GM23338 (cell line): ENCODE measurements around the gene AHNAK2. TPM values are rescaled to one million over a fixed set of nuclear protein-coding genes. Genes with fewer than 3 reads are reported as not detected.

ENCODE experiments used
- ATAC-seq: fragments of 200-7000 bp; cut with Tn5 transposase; 3 replicates; pipeline ENCODE4 v1.9.1; 2020
- DNase-seq: peaks from one replicate; pipeline ENCODE4 v3.0.0-alpha.2; 2015; ENCODE audit warnings: low spot score
- H2AFZ ChIP-seq: fragments of 200-600 bp; sonication (generic); 2 replicates; pipeline ENCODE4 v1.8.0; 2016; ENCODE audit warnings: antibody characterized with exemption, mild to moderate bottlenecking, moderate library complexity
- H3F3A ChIP-seq: fragments of 200-600 bp; sonication (generic); replicated peaks from 2 replicates; pipeline ENCODE4 v1.8.0; 2017; ENCODE audit warnings: antibody characterized with exemption, mixed run types, low read depth
- H3K27ac ChIP-seq: fragments of 200-600 bp; sonication (generic); 2 replicates; pipeline ENCODE4 v1.6.1; 2016; ENCODE audit warnings: low read depth
- H3K27me3 ChIP-seq: fragments of 200-600 bp; sonication (generic); 2 replicates; pipeline ENCODE4 v1.8.0; 2016; ENCODE audit warnings: mild to moderate bottlenecking, mixed run types, moderate library complexity; ENCODE audit not compliant: insufficient read depth
- H3K36me3 ChIP-seq: fragments of 200-600 bp; sonication (generic); 2 replicates; pipeline ENCODE4 v1.8.0; 2016; ENCODE audit warnings: mild to moderate bottlenecking; ENCODE audit not compliant: insufficient read depth
- H3K4me1 ChIP-seq: fragments of 200-600 bp; sonication (generic); 2 replicates; pipeline ENCODE4 v1.8.0; 2016; ENCODE audit warnings: mild to moderate bottlenecking, moderate library complexity; ENCODE audit not compliant: insufficient read depth
- H3K4me2 ChIP-seq: fragments of 200-600 bp; sonication (generic); 2 replicates; pipeline ENCODE4 v1.7.1; 2017; ENCODE audit warnings: mixed run types
- H3K4me3 ChIP-seq: fragments of 200-600 bp; sonication (generic); 2 replicates; pipeline ENCODE4 v1.6.1; 2016; ENCODE audit warnings: mixed run types
- H3K79me2 ChIP-seq: fragments of 200-600 bp; sonication (generic); replicated peaks from 2 replicates; pipeline ENCODE4 v1.8.0; 2017; ENCODE audit warnings: mild to moderate bottlenecking; ENCODE audit not compliant: insufficient read depth
- H3K9me2 ChIP-seq: fragments of 200-600 bp; sonication (generic); 2 replicates; pipeline ENCODE4 v1.8.0; 2017; ENCODE audit not compliant: insufficient read depth
- H4K20me1 ChIP-seq: fragments of 200-600 bp; sonication (generic); replicated peaks from 2 replicates; pipeline ENCODE4 v1.8.0; 2017; ENCODE audit warnings: mild to moderate bottlenecking; ENCODE audit not compliant: insufficient read depth
- H3K27ac Mint-ChIP-seq: 2 replicates; pipeline ENCODE4 v1.8.0; 2020; ENCODE audit warnings: inconsistent platforms, mild to moderate bottlenecking, moderate library complexity, mixed read lengths
- H3K27me3 Mint-ChIP-seq: 3 replicates; pipeline ENCODE4 v1.8.0; 2022; ENCODE audit warnings: low read depth, mild to moderate bottlenecking, moderate library complexity, mixed read lengths, inconsistent platforms; ENCODE audit not compliant: insufficient read depth, poor library complexity
- H3K36me3 Mint-ChIP-seq: 3 replicates; pipeline ENCODE4 v1.8.0; 2021; ENCODE audit warnings: low read depth, mild to moderate bottlenecking, inconsistent platforms, moderate library complexity, mixed read lengths
- H3K4me1 Mint-ChIP-seq: 3 replicates; pipeline ENCODE4 v1.8.0; 2020; ENCODE audit warnings: mild to moderate bottlenecking, inconsistent platforms, mixed read lengths
- H3K4me3 Mint-ChIP-seq: 3 replicates; pipeline ENCODE4 v1.8.0; 2021; ENCODE audit warnings: moderate library complexity, mild to moderate bottlenecking, inconsistent platforms, mixed read lengths
- H3K9me3 Mint-ChIP-seq: 3 replicates; pipeline ENCODE4 v1.8.0; 2020; ENCODE audit warnings: moderate library complexity, mild to moderate bottlenecking, inconsistent platforms, mixed read lengths
- EZH2phosphoT487 ChIP-seq: fragments of 200-600 bp; sonication (generic); IDR thresholded peaks from one replicate; pipeline ENCODE4 v1.8.1; 2018; ENCODE audit warnings: antibody characterized with exemption; ENCODE audit not compliant: unreplicated experiment
- NANOG ChIP-seq: IDR thresholded peaks from 2 replicates; pipeline ENCODE4 v1.6.1; 2016; ENCODE audit warnings: antibody characterized with exemption, borderline replicate concordance
- STAT1 ChIP-seq: IDR thresholded peaks from one replicate; pipeline ENCODE4 v1.6.1; 2016; ENCODE audit warnings: antibody characterized with exemption; ENCODE audit not compliant: unreplicated experiment
- polyA plus RNA-seq: library from polyadenylated mRNA; unstranded; fragments of >200 nt; fragmentation: Nextera tagmentation; extraction: Ambion mirVana; gene quantifications from 2 replicates; pipeline ENCODE4 v1.2.1, GENCODE V29; 2016
- total RNA-seq: library from RNA; depleted of rRNA; stranded (reverse); fragments of >200 nt; shearing (Covaris generic); gene quantifications from 2 replicates; pipeline ENCODE4 v1.2.3, GENCODE V29; 2014
- TF ChIP-seq, protein P1 (sequence below), 2 experiments: fragments of 200-600 bp in 1 of 2; sonication (generic) in 1 of 2; conservative IDR thresholded peaks; 2 replicates each; pipeline versions ENCODE4 v1.5.1 to v1.6.1; 2016 to 2017; ENCODE audit warnings: antibody characterized with exemption in 2 of 2, low read depth in 2 of 2, mild to moderate bottlenecking in 2 of 2, moderate library complexity in 1 of 2
- TF ChIP-seq, protein P2 (sequence below): IDR thresholded peaks from one replicate; pipeline ENCODE4 v1.6.1; 2018; ENCODE audit warnings: antibody characterized with exemption; ENCODE audit not compliant: unreplicated experiment
- TF ChIP-seq, protein P3 (sequence below): IDR thresholded peaks from 2 replicates; pipeline ENCODE4 v1.6.1; 2016; ENCODE audit warnings: antibody characterized with exemption
- TF ChIP-seq, protein P4 (sequence below): fragments of 250-450 bp; sonication (Bioruptor Pico); IDR thresholded peaks from 2 replicates; pipeline ENCODE4 v1.5.0; 2020; ENCODE audit warnings: mild to moderate bottlenecking, moderate library complexity

AHNAK2 gene
- total and polyA plus RNA-seq, 2 experiments from 2014 or later: 1.1 to 2.6 TPM

DNA sequence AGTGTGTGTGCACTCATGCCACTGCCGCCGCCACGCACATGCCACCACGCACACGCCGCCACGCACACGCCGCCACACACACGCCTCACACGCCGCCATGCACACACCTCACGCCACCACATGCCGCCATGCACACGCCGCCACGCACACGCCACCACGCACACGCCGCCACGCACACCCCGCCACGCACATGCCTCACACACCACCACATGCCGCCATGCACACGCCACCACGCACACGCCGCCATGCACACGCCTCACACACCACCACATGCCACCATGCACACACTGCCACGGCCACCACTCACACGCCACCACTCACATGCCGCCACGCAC lies 13.7 kb upstream of the AHNAK2 start:
- no peak for ATAC-seq

More for the DNA sequence above, 13.7 kb upstream of the AHNAK2 start:
- H2AFZ ChIP-seq: no peak overlapping the region
- H3K4me3 ChIP-seq: no peak overlapping the region
- H4K20me1 ChIP-seq: no peaks in the 10 kb centered on the region
- H3K4me2 ChIP-seq: no peak overlapping the region
- no peaks in the 10 kb centered on the region for H3F3A ChIP-seq
- no peaks in the 10 kb centered on the region for H3K79me2 ChIP-seq
- no peaks in the 10 kb centered on the region for H3K4me1 ChIP-seq
- no peak overlapping the region for H3K27ac ChIP-seq
- no peaks in the 10 kb centered on the region for H3K27me3 ChIP-seq
- TF ChIP-seq STAT1 (no peak), NANOG (no peak), EZH2phosphoT487 (no peak)
- TF ChIP-seq, protein P1, sequence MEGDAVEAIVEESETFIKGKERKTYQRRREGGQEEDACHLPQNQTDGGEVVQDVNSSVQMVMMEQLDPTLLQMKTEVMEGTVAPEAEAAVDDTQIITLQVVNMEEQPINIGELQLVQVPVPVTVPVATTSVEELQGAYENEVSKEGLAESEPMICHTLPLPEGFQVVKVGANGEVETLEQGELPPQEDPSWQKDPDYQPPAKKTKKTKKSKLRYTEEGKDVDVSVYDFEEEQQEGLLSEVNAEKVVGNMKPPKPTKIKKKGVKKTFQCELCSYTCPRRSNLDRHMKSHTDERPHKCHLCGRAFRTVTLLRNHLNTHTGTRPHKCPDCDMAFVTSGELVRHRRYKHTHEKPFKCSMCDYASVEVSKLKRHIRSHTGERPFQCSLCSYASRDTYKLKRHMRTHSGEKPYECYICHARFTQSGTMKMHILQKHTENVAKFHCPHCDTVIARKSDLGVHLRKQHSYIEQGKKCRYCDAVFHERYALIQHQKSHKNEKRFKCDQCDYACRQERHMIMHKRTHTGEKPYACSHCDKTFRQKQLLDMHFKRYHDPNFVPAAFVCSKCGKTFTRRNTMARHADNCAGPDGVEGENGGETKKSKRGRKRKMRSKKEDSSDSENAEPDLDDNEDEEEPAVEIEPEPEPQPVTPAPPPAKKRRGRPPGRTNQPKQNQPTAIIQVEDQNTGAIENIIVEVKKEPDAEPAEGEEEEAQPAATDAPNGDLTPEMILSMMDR (conservative IDR thresholded peaks at IDR 0.05; ENCODE audit: low read depth in 2 of 2): no peak
- TF ChIP-seq, protein P2, sequence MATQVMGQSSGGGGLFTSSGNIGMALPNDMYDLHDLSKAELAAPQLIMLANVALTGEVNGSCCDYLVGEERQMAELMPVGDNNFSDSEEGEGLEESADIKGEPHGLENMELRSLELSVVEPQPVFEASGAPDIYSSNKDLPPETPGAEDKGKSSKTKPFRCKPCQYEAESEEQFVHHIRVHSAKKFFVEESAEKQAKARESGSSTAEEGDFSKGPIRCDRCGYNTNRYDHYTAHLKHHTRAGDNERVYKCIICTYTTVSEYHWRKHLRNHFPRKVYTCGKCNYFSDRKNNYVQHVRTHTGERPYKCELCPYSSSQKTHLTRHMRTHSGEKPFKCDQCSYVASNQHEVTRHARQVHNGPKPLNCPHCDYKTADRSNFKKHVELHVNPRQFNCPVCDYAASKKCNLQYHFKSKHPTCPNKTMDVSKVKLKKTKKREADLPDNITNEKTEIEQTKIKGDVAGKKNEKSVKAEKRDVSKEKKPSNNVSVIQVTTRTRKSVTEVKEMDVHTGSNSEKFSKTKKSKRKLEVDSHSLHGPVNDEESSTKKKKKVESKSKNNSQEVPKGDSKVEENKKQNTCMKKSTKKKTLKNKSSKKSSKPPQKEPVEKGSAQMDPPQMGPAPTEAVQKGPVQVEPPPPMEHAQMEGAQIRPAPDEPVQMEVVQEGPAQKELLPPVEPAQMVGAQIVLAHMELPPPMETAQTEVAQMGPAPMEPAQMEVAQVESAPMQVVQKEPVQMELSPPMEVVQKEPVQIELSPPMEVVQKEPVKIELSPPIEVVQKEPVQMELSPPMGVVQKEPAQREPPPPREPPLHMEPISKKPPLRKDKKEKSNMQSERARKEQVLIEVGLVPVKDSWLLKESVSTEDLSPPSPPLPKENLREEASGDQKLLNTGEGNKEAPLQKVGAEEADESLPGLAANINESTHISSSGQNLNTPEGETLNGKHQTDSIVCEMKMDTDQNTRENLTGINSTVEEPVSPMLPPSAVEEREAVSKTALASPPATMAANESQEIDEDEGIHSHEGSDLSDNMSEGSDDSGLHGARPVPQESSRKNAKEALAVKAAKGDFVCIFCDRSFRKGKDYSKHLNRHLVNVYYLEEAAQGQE: no peak
- TF ChIP-seq, protein P3, sequence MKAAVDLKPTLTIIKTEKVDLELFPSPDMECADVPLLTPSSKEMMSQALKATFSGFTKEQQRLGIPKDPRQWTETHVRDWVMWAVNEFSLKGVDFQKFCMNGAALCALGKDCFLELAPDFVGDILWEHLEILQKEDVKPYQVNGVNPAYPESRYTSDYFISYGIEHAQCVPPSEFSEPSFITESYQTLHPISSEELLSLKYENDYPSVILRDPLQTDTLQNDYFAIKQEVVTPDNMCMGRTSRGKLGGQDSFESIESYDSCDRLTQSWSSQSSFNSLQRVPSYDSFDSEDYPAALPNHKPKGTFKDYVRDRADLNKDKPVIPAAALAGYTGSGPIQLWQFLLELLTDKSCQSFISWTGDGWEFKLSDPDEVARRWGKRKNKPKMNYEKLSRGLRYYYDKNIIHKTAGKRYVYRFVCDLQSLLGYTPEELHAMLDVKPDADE: no peak
- TF ChIP-seq, protein P4, sequence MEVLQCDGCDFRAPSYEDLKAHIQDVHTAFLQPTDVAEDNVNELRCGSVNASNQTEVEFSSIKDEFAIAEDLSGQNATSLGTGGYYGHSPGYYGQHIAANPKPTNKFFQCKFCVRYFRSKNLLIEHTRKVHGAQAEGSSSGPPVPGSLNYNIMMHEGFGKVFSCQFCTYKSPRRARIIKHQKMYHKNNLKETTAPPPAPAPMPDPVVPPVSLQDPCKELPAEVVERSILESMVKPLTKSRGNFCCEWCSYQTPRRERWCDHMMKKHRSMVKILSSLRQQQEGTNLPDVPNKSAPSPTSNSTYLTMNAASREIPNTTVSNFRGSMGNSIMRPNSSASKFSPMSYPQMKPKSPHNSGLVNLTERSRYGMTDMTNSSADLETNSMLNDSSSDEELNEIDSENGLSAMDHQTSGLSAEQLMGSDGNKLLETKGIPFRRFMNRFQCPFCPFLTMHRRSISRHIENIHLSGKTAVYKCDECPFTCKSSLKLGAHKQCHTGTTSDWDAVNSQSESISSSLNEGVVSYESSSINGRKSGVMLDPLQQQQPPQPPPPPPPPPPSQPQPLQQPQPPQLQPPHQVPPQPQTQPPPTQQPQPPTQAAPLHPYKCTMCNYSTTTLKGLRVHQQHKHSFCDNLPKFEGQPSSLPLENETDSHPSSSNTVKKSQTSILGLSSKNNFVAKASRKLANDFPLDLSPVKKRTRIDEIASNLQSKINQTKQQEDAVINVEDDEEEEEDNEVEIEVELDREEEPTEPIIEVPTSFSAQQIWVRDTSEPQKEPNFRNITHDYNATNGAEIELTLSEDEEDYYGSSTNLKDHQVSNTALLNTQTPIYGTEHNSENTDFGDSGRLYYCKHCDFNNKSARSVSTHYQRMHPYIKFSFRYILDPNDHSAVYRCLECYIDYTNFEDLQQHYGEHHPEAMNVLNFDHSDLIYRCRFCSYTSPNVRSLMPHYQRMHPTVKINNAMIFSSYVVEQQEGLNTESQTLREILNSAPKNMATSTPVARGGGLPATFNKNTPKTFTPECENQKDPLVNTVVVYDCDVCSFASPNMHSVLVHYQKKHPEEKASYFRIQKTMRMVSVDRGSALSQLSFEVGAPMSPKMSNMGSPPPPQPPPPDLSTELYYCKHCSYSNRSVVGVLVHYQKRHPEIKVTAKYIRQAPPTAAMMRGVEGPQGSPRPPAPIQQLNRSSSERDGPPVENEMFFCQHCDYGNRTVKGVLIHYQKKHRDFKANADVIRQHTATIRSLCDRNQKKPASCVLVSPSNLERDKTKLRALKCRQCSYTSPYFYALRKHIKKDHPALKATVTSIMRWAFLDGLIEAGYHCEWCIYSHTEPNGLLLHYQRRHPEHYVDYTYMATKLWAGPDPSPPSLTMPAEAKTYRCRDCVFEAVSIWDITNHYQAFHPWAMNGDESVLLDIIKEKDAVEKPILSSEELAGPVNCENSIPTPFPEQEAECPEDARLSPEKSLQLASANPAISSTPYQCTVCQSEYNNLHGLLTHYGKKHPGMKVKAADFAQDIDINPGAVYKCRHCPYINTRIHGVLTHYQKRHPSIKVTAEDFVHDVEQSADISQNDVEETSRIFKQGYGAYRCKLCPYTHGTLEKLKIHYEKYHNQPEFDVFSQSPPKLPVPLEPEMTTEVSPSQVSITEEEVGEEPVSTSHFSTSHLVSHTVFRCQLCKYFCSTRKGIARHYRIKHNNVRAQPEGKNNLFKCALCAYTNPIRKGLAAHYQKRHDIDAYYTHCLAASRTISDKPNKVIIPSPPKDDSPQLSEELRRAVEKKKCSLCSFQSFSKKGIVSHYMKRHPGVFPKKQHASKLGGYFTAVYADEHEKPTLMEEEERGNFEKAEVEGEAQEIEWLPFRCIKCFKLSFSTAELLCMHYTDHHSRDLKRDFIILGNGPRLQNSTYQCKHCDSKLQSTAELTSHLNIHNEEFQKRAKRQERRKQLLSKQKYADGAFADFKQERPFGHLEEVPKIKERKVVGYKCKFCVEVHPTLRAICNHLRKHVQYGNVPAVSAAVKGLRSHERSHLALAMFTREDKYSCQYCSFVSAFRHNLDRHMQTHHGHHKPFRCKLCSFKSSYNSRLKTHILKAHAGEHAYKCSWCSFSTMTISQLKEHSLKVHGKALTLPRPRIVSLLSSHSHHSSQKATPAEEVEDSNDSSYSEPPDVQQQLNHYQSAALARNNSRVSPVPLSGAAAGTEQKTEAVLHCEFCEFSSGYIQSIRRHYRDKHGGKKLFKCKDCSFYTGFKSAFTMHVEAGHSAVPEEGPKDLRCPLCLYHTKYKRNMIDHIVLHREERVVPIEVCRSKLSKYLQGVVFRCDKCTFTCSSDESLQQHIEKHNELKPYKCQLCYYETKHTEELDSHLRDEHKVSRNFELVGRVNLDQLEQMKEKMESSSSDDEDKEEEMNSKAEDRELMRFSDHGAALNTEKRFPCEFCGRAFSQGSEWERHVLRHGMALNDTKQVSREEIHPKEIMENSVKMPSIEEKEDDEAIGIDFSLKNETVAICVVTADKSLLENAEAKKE: no peak
- no peaks in the 10 kb centered on the region for H3K9me2 ChIP-seq
- no peaks in the 10 kb centered on the region for H3K36me3 ChIP-seq
- Mint-ChIP-seq H3K27me3 (peaks cover 13% of the 10 kb centered on the region), H3K9me3 (no peaks in the 10 kb centered on the region; the same call in 2 of the 3 replicates), H3K4me3 (no peak overlapping the region), H3K27ac (no peak overlapping the region), H3K36me3 (peaks cover 10% of the 10 kb centered on the region; the same call in 2 of the 3 replicates), H3K4me1 (no peaks in the 10 kb centered on the region; the same call in 2 of the 3 replicates)
- DNase-seq: no peak
